ENCODE data around the gene SIK3.
A peak's percentile ranks its signal among the peaks of the same experiment; 100 is the strongest.

The SIK3 gene

GRCh38 chr11:116955949-116956348 is 142.3 kb downstream of the SIK3 start:
- no peak for FAIRE-seq

DNA sequence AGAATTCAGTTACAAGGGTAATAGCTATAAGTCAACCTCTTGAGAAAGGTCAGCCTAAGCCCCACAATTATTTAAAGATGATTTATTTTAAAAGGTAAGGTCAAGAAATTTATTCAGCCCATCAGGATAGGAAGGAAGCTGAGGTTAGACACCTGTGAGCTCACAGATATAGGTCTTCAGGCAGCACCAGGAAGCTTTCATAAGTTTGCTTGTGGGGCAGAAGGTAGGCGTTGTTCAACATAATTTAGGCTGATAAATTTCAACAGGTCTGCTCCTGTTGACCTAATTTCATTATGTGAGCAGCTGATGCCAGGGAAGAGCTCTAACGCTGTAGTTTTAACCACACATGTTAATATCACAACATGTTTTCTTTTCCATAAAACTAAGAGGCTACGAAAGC is 142.7 kb downstream of the SIK3 start:
- FAIRE-seq = no peak

DNA sequence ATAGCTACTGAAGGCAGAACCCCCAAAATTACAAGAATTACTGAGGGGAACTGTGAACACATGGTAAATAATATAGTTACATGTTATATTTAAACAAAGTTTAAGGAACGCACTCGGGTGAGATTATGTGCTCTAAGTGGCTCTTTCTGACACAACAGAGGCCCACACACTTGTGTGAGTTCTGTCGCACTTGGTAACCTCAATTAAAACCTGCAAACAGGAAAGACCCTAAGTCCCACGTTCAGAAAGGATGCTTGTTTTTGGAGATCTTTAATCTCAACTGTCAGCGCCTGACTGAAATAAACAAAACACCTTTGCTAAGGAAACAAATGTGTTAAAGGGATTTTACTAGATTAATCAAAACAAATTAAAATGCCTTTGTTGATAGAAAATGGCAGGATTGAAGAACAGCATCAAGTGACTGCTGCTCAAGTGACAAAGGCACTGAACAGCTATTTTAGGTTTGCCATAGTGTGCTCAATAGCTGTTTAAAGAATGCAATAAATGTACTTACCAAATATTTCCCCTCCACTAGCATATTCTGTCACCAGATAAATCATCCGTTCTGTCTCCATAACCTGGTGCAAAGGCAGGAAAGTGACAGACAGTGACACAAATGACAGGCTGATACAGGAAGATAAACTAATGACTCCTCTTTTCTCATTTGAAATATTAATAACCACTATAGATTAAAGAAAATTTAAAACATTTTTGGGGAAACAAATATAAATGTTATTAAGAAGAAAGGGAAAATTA is 144.5 kb downstream of the SIK3 start:
- FAIRE-seq = no peak

- no peak for FAIRE-seq
Observed at GRCh38 chr11:116951762-116952161, 146.5 kb downstream of the SIK3 start.

- no peak for FAIRE-seq
Observed at GRCh38 chr11:116950210-116950609, 148.0 kb downstream of the SIK3 start.

GRCh38 chr11:116948391-116948790 is 149.8 kb downstream of the SIK3 start:
- FAIRE-seq = no peak

- FAIRE-seq = no peak
Observed at GRCh38 chr11:116946414-116946813, 151.8 kb downstream of the SIK3 start.

DNA sequence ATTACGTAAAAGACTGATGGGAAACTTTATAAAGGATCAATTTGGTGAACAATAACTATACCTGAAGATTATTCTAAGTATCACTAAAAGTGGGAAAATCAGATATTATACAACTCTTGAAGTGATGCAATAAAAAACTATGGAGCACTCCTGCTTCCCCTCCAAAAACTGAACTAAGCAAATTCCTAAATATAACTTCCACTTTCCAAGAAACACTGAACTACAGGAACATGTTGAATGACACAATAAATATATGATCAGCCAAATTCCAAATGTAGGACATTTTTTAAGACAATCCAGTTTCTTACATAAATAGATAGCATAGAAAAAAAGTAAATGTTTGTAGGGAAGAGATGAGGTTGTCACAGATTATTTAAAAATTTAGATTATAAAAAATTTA is 158.7 kb downstream of the SIK3 start:
- FAIRE-seq = no peak

GRCh38 chr11:116938471-116939070 is 159.7 kb downstream of the SIK3 start:
- FAIRE-seq = no peak

- no peak for FAIRE-seq
Observed at GRCh38 chr11:116936754-116937446, 161.3 kb downstream of the SIK3 start.

DNA sequence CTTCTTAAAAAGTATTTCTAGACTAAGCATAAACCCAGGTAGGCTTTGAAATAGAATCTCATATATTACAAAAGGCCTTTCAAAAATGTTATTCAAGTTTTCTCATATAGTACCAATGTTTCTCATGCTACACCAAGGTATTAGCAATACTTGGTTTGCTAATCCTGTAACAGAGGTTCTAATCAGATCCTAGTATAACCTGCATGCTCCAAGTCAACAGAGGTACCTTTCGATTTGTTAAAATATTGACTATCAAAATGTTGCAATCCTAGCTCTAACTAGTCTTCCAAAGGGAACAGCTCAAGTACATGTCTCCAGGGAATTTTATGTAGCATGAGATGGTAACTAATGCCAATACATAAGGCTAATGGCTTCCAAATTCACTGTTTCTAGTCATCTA is 162.7 kb downstream of the SIK3 start:
- no peak for FAIRE-seq

- FAIRE-seq = peak; percentile 31
Observed at GRCh38 chr11:116935089-116935488, 163.1 kb downstream of the SIK3 start.

- no peak for FAIRE-seq
Observed at GRCh38 chr11:116933961-116934360, 164.3 kb downstream of the SIK3 start.

DNA sequence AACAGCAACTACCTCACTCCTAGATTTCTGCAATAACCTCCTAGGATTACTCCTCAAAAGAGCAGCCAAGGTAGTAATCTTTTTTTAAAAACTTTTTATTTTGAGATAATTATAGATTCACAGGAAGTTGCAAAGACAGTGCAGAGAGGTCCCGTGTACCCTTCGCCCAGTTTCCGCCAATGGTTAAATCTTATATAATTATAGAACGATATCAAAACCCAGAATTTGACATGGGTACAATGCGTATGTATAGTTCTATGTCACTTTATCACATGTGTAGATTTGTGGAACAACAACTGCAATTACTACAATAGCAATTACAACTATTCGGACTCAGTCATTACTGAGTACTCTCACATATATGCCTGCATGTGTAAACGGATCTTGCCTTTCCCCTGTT is 166.0 kb downstream of the SIK3 start:
- no peak for FAIRE-seq

- no peak for FAIRE-seq
Observed at GRCh38 chr11:116931206-116931953, 166.8 kb downstream of the SIK3 start.

GRCh38 chr11:116930586-116930985 is 167.6 kb downstream of the SIK3 start:
- FAIRE-seq = no peak

- FAIRE-seq = no peak
Observed at GRCh38 chr11:116930177-116930576, 168.1 kb downstream of the SIK3 start.

GRCh38 chr11:116929414-116930090 is 168.7 kb downstream of the SIK3 start:
- FAIRE-seq = peak; percentile 6

GRCh38 chr11:116928845-116929244 is 169.4 kb downstream of the SIK3 start:
- FAIRE-seq = no peak

DNA sequence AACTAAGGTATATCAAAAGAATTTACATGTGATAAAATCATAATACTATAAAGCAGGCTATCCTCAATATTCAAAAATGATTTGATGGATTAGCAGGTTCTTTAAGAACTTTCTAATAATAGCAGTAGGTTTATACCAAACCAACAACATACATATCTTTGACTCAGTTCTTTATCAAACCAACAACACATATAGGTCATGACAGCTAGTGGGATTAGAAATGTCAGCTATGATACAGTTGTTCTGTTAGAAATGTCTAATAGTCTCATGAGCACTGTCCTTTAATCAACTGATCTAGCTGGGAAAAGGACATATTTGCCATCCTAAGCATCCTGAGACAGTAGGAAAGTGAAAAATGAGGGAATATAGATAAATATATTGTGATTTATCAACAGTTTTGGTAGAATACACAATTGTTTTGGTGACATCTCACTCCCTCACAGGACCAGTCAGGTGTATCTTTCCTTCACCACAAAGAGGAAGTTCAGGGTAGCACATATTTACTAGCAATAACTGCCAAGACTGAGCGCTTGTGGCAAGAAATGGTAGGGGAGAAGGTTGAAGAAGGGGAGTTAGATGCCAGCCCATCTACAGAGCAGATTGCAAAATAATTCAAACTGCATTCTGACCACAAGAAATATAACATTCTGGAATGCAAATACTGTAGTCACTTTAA is 170.0 kb downstream of the SIK3 start:
- no peak for FAIRE-seq

DNA sequence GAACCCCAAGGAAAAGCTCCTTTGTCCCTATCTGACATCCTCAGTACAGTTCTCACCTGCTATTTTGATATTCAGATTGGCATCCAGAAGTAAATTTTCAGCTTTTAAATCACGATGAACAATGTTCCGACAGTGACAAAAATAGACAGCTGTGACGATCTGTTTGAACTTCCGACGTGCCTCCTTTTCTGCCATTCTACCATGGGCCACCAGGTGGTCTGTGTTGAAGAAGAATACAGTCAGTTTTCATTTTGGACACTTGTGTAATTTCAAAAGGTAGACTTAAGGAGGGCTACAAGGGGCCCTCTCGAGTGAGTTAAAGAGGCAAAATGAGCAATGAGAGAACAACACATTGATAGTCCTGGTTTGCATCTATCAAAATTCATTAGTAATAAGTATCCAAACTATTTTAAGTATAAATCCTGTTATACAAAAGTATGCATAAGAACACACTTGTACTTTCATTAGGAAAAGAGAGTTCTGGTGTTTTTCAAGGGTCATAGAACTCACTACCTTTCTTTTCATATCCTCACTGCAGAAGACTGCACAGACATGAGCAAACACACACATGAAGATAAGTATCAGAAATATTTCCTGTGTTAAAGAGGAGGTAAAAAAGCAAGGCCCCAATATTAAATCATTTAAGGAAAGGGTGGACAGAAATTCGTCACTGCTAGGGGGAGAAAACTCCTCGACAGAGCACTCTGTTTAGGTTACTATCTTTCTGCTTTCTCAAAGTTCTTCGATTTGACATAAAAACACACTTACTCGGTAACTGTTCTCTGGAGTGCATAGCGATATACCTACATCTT is 170.9 kb downstream of the SIK3 start:
- FAIRE-seq = no peak

Data from G401.6 (cell line).